K562 (cell line): Measurements from ENCODE around the gene GTF3C6. TPM values are rescaled to one million over a fixed set of nuclear protein-coding genes. Genes with fewer than 3 reads are reported as not detected.

Experiments
- ATAC-seq: fragments of 200-7000 bp; cut with Tn5 transposase; 3 replicates; pipeline ENCODE4 v1.9.1; 2020; ENCODE audit warnings: moderate library complexity
- BruUV-seq: library from RNA; stranded (reverse); fragments of 400-500 nt; replicated peaks from 2 replicates; lab custom pipeline; 2021; lab: Mats Ljungman, UMichigan
- CTCF ChIA-PET: fragments of 300-600 bp; formaldehyde crosslinking; extraction: SDS; loops from one replicate; lab custom pipeline; 2021; ENCODE audit warnings: low intra/inter-chr PET ratio; lab: Yijun Ruan, JAX
- POLR2A ChIA-PET: fragments of 300-600, 350-650 bp; sonication (Branson Sonifier 250); formaldehyde crosslinking; extraction: SDS; loops from one replicate; lab custom pipeline; 2021; ENCODE audit warnings: antibody characterized with exemption, inconsistent platforms; lab: Yijun Ruan, JAX
- DNase-seq, 4 experiments: peaks; one replicate each; pipeline versions ENCODE4 v3.0.0 to v3.0.0-alpha.2; 2011 to 2018; ENCODE audit warnings: low spot score in 3 of 4, mixed read lengths in 3 of 4; ENCODE audit errors: extremely low read depth in 1 of 4
- FAIRE-seq: peaks from 2 replicates; lab custom pipeline; 2011; peaks lifted over from hg19 to GRCh38; lab: Jason Lieb, UNC
- H2AFZ ChIP-seq: 2 replicates; pipeline ENCODE4 v1.6.0; 2011; ENCODE audit warnings: low read depth, low read length, control low read depth, inconsistent platforms
- H3K27ac ChIP-seq: fragments of 200-600 bp; 3 replicates; pipeline ENCODE4 v1.8.0; 2011; ENCODE audit warnings: low read depth, mild to moderate bottlenecking, control low read depth, inconsistent platforms, low read length, moderate library complexity, mixed read lengths; ENCODE audit errors: extremely low read depth
- H3K27me3 ChIP-seq, 2 experiments: fragments of 300-600 bp in 1 of 2; 2 replicates in 1 of 2; 3 replicates in 1 of 2; pipeline versions ENCODE4 v1.6.0 to v1.8.0; 2011; ENCODE audit warnings: inconsistent platforms in 2 of 2, low read length in 2 of 2, mild to moderate bottlenecking in 1 of 2, mixed read lengths in 1 of 2, moderate library complexity in 1 of 2; ENCODE audit not compliant: control insufficient read depth in 2 of 2, insufficient read depth in 2 of 2
- H3K36me3 ChIP-seq: fragments of 300-600 bp; 3 replicates; pipeline ENCODE4 v1.8.0; 2011; ENCODE audit warnings: mild to moderate bottlenecking, low read length, inconsistent platforms; ENCODE audit not compliant: control insufficient read depth, insufficient read depth
- H3K4me1 ChIP-seq, 2 experiments: fragments of 200-600 bp in 1 of 2; replicated peaks in 1 of 2; 2 replicates in 1 of 2; 3 replicates in 1 of 2; pipeline versions ENCODE4 v1.5.1 to v1.8.0; 2011; ENCODE audit warnings: inconsistent platforms in 2 of 2, low read length in 2 of 2, mild to moderate bottlenecking in 1 of 2, mixed read lengths in 1 of 2, moderate library complexity in 1 of 2; ENCODE audit not compliant: control insufficient read depth in 2 of 2, insufficient read depth in 2 of 2
- H3K4me2 ChIP-seq: 2 replicates; pipeline ENCODE4 v1.6.1; 2011; ENCODE audit warnings: low read length, control low read depth, inconsistent platforms, mixed read lengths; ENCODE audit not compliant: insufficient read depth
- H3K4me3 ChIP-seq: fragments of 200-600 bp; sonication (generic), shearing (Covaris generic); 2 replicates; pipeline ENCODE4 v1.5.1; 2016; ENCODE audit warnings: control low read depth, inconsistent platforms
- H3K79me2 ChIP-seq: fragments of 200-600 bp; 3 replicates; pipeline ENCODE4 v1.8.0; 2011; ENCODE audit warnings: low read length, inconsistent platforms; ENCODE audit not compliant: control insufficient read depth, insufficient read depth
- H3K9ac ChIP-seq, 2 experiments: 2 replicates each; pipeline versions ENCODE4 v1.6.0 to v1.6.1; 2011; ENCODE audit warnings: low read depth in 2 of 2, low read length in 2 of 2, control low read depth in 1 of 2, inconsistent platforms in 1 of 2, mild to moderate bottlenecking in 1 of 2, mixed read lengths in 1 of 2; ENCODE audit not compliant: insufficient read depth in 1 of 2
- H3K9me1 ChIP-seq: one replicate; pipeline ENCODE4 v1.6.0; 2011; ENCODE audit warnings: inconsistent platforms, mild to moderate bottlenecking, low read length, moderate library complexity; ENCODE audit not compliant: control insufficient read depth, insufficient read depth
- H3K9me3 ChIP-seq: replicated peaks from 2 replicates; pipeline ENCODE4 v1.5.1; 2011; ENCODE audit warnings: low read depth, low read length, inconsistent platforms; ENCODE audit not compliant: control insufficient read depth, insufficient read depth
- H4K20me1 ChIP-seq: replicated peaks from 2 replicates; pipeline ENCODE4 v1.6.1; 2011; ENCODE audit warnings: low read length, inconsistent platforms, mixed read lengths; ENCODE audit not compliant: control insufficient read depth, insufficient read depth
- CEBPZ ChIP-seq: fragments of 150-350 bp; IDR thresholded peaks from 2 replicates; pipeline ENCODE4 v1.6.1; 2014; ENCODE audit warnings: low read depth, mild to moderate bottlenecking, low read length, borderline replicate concordance
- GTF2B ChIP-seq: IDR thresholded peaks from 2 replicates; pipeline ENCODE4 v1.6.1; 2011; ENCODE audit not compliant: insufficient read length; ENCODE audit errors: extremely low read depth
- MNT ChIP-seq, 2 experiments: fragments of 450-650 bp; conservative IDR thresholded peaks; 2 replicates each; pipeline ENCODE4 v1.6.1; 2017; ENCODE audit warnings: mild to moderate bottlenecking in 2 of 2, moderate library complexity in 2 of 2
- OTX1 ChIP-seq: fragments of 450-650 bp; formaldehyde crosslinking; IDR thresholded peaks from 2 replicates; pipeline ENCODE4 v1.4.0; 2022; ENCODE audit warnings: mild to moderate bottlenecking
- SMARCE1 ChIP-seq: fragments of 450-650 bp; IDR thresholded peaks from 2 replicates; pipeline ENCODE4 v1.7.1; 2016; ENCODE audit warnings: mild to moderate bottlenecking
- SP2 ChIP-seq: IDR thresholded peaks from 2 replicates; pipeline ENCODE4 v1.6.1; 2011; ENCODE audit warnings: mild to moderate bottlenecking, low read depth, low read length, moderate library complexity; ENCODE audit not compliant: poor library complexity, severe bottlenecking; ENCODE audit errors: extremely low read depth
- TRIM24 ChIP-seq, 2 experiments: fragments of 450-650 bp; IDR thresholded peaks; 2 replicates each; pipeline ENCODE4 v1.6.1; 2016
- VEZF1 ChIP-seq: fragments of 200-800 bp; sonication (Bioruptor generic); IDR thresholded peaks from 2 replicates; pipeline ENCODE4 v1.6.1; 2017; ENCODE audit warnings: missing genetic modification characterization, missing compliant biosample characterization
- ZBTB33 ChIP-seq: sonication (generic); formaldehyde crosslinking; IDR thresholded peaks from 2 replicates; pipeline ENCODE4 v1.8.1; 2023; ENCODE audit warnings: mild to moderate bottlenecking, missing genetic modification reagents
- ZNF764 ChIP-seq: fragments of 250-450 bp; sonication (Bioruptor Pico); IDR thresholded peaks from 2 replicates; pipeline ENCODE4 v1.4.0; 2020; ENCODE audit warnings: low read depth, mild to moderate bottlenecking, moderate library complexity
- in situ Hi-C: fragments of 300-500 bp; cut with MboI; formaldehyde crosslinking; loops from 4 replicates; pipeline ENCODE4 v1.15.0; 2018; ENCODE audit warnings: inconsistent platforms, mixed read lengths
- intact Hi-C: fragments of 100-400 bp; cut with micrococcal nuclease; formaldehyde crosslinking; loops from 2 replicates; pipeline ENCODE4 v1.14.2; 2022
- polyA plus RNA-seq, 8 experiments: library from polyadenylated mRNA; depleted of rRNA in 4 of 8; stranded (reverse) in 5 of 8; unstranded in 3 of 8; fragments of >200 nt; fragmentation: Nextera tagmentation in 2 of 8; fragmentation: Illumina TruSeq in 1 of 8; extraction: Ambion mirVana in 2 of 8; extraction: Trizol in 1 of 8; gene quantifications; 2 replicates each; pipeline versions ENCODE4 v1.2.1 to v1.2.3, GENCODE V29; 2011 to 2014; ENCODE audit warnings: inconsistent platforms in 1 of 8, missing spikeins in 1 of 8
- total RNA-seq, 7 experiments: library from RNA; depleted of rRNA in 6 of 7; stranded (reverse); fragments of >200 nt in 6 of 7; fragmentation: Illumina TruSeq in 2 of 7; extraction: Trizol in 2 of 7; gene quantifications; 2 replicates each; pipeline versions ENCODE4 v1.2.1 to v1.2.3, GENCODE V29; 2011 to 2021; ENCODE audit warnings: low replicate concordance in 1 of 7

GTF3C6 gene
- total and polyA plus RNA-seq, 9 of the 15 experiments (the other 6 are each of a cell fraction or from before 2014, with no cell fraction given), result 37.6 to 140 (median 111) TPM

- H3K4me2 ChIP-seq, result no peak overlapping the region
- H3K79me2 ChIP-seq, result peaks cover 25% of the 10 kb centered on the region
- no peak overlapping the region for H3K27ac ChIP-seq
- BruUV-seq, result no TSS peak
- no peak overlapping the region for H2AFZ ChIP-seq
- ChIA-PET POLR2A (interaction anchor here (0.6 to 4.6 kb wide), 8 partner anchors 12 to 278 kb away, joined by 3 to 57 read pairs (median 3); partner anchors contain the start of genes AMD1 and RPF2), CTCF (no interaction called here)
- H3K36me3 ChIP-seq, result peaks cover 43% of the 10 kb centered on the region
- H3K4me1 ChIP-seq, result peaks cover 0 to 17% of the 10 kb centered on the region in 2 experiments; a peak in 4 of 5 replicates
- ATAC-seq, result no peak
- no peak for FAIRE-seq
- H3K4me3 ChIP-seq, result no peak overlapping the region
- no peak overlapping the region; a peak in 1 of 4 replicates for H3K9ac ChIP-seq
- intact Hi-C loops (no loop called here), in situ Hi-C loops (no loop called here)
- no peaks in the 10 kb centered on the region for H3K9me1 ChIP-seq
- no peaks in the 10 kb centered on the region for H4K20me1 ChIP-seq
- no peaks in the 10 kb centered on the region for H3K27me3 ChIP-seq
- no peak for DNase-seq
- H3K9me3 ChIP-seq, result peaks cover under 1% of the 10 kb centered on the region
- TF ChIP-seq SP2 (no peak), TRIM24 (IDR thresholded peaks at IDR 0.05) (no peak), MNT (conservative IDR thresholded peaks at IDR 0.05) (no peak), VEZF1 (CRISPR knock-in tag) (no peak), GTF2B (no peak), CEBPZ (no peak), SMARCE1 (no peak), ZBTB33 (CRISPR knock-in tag) (no peak), ZNF764 (CRISPR knock-in tag) (no peak), OTX1 (CRISPR knock-in tag) (no peak)
Observed at GRCh38 chr6:110960014-110960390, 1.5 kb downstream of the GTF3C6 start.
